Middle frontal gyrus (tissue), 1 donor: ENCODE results near the gene MSH4.
"Not testable (repeated sequence)": the region's sequence is repeated elsewhere in the genome, so short reads cannot be mapped to it uniquely, and the experiment has no call there.

Experiments used
- DNase-seq: peaks from one replicate; pipeline ENCODE4 v3.0.0-alpha.2; 2015; ENCODE audit warnings: low spot score; ENCODE audit errors: extremely low spot score

MSH4 gene

GRCh38 chr1:75932304-75932703 lies 135.6 kb downstream of the MSH4 start, which contains the start of gene ASB17:
Gene ASB17 (minus strand): TSS chr1:75932404. CDS start chr1:75932291, 113 bp downstream.
- DNase-seq = no peak

- no peak for DNase-seq
Measured at GRCh38 chr1:75937034-75937433, 140.4 kb downstream of the MSH4 start.

- not testable (repeated sequence) for DNase-seq
Measured at GRCh38 chr1:75943037-75943436, 146.4 kb downstream of the MSH4 start.

GRCh38 chr1:75950176-75950575 lies 153.5 kb downstream of the MSH4 start:
- no peak for DNase-seq

- DNase-seq = no peak
Measured at GRCh38 chr1:75952016-75952415, 155.3 kb downstream of the MSH4 start.

GRCh38 chr1:75953461-75953860 lies 156.8 kb downstream of the MSH4 start:
- no peak for DNase-seq

- no peak for DNase-seq
Measured at GRCh38 chr1:75954586-75954985, 157.9 kb downstream of the MSH4 start.
